22Rv1 (cell line): ENCODE data around the gene ST3GAL2.

Experiments
- H3K27ac ChIP-seq: fragments of 450-650 bp; 2 replicates; pipeline ENCODE4 v1.5.1; 2017
- CTCF ChIP-seq: fragments of 450-650 bp; IDR thresholded peaks from 2 replicates; pipeline ENCODE4 v1.5.1; 2017; ENCODE audit warnings: mild to moderate bottlenecking
- ZFX ChIP-seq: fragments of 450-650 bp; IDR thresholded peaks from 2 replicates; pipeline ENCODE4 v1.6.1; 2017; ENCODE audit warnings: antibody characterized with exemption, borderline replicate concordance

Gene ST3GAL2

GRCh38 chr16:70428178-70428998, 10.5 kb downstream of the ST3GAL2 start:
- H3K27ac ChIP-seq: no peak overlapping the region

GRCh38 chr16:70427786-70428177, 11.1 kb downstream of the ST3GAL2 start:
- TF ChIP-seq ZFX (no peak), CTCF (no peak)
- no peak overlapping the region for H3K27ac ChIP-seq

More at GRCh38 chr16:70428178-70428998, 10.5 kb downstream of the ST3GAL2 start:
- TF ChIP-seq CTCF (no peak), ZFX (no peak)

- TF ChIP-seq CTCF: no peak
- TF ChIP-seq ZFX: no peak
- H3K27ac ChIP-seq: no peak overlapping the region
Measured at GRCh38 chr16:70422543-70422942, 16.4 kb downstream of the ST3GAL2 start.

- TF ChIP-seq ZFX: no peak
- no peak for TF ChIP-seq CTCF
- H3K27ac ChIP-seq: no peak overlapping the region
Measured at GRCh38 chr16:70421473-70422311, 17.2 kb downstream of the ST3GAL2 start.

- H3K27ac ChIP-seq: no peak overlapping the region
- TF ChIP-seq CTCF (no peak), ZFX (no peak)
Measured at GRCh38 chr16:70421014-70421413, 17.9 kb downstream of the ST3GAL2 start.

- no peak for TF ChIP-seq CTCF
- TF ChIP-seq ZFX: no peak
- no peak overlapping the region for H3K27ac ChIP-seq
Measured at GRCh38 chr16:70419384-70420327, 19.2 kb downstream of the ST3GAL2 start.
